ENCODE results near the gene ADGRL3.

DNA sequence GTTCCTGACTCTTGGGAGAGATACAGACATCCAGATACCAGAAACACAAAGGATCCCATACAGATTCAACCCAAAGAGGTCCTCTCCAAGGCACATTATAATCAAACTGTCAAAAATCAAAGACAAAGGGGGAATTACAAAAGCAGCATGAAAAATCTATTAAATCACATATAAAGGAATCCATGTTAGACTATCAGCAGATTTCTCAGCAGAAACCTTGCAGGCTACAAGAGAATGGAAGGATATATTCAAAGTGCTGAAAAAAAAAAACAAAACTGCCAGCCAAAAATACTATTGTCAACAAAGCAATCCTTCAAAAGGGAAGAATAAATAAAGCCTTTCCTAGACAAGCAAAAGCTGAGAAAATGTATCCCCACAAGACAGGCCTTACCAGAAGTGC lies 14.8 kb upstream of the ADGRL3 start:
- TF ChIP-seq, protein P1, sequence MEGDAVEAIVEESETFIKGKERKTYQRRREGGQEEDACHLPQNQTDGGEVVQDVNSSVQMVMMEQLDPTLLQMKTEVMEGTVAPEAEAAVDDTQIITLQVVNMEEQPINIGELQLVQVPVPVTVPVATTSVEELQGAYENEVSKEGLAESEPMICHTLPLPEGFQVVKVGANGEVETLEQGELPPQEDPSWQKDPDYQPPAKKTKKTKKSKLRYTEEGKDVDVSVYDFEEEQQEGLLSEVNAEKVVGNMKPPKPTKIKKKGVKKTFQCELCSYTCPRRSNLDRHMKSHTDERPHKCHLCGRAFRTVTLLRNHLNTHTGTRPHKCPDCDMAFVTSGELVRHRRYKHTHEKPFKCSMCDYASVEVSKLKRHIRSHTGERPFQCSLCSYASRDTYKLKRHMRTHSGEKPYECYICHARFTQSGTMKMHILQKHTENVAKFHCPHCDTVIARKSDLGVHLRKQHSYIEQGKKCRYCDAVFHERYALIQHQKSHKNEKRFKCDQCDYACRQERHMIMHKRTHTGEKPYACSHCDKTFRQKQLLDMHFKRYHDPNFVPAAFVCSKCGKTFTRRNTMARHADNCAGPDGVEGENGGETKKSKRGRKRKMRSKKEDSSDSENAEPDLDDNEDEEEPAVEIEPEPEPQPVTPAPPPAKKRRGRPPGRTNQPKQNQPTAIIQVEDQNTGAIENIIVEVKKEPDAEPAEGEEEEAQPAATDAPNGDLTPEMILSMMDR (IDR thresholded peaks at IDR 0.05) = no peak
- TF ChIP-seq POLR2A (IDR thresholded peaks at IDR 0.05) = no peak

Data from transverse colon (tissue), 3 donors.